Activated T-helper 9 cell treated with anti-CD3 and anti-CD28 coated beads, Interleukin-2, amount 50 U/mL, for 16 hours (primary cell): ENCODE data around the gene MTERF2.
A peak's percentile ranks its signal among the peaks of the same experiment; 100 is the strongest.

Experiments used
- DNase-seq: peaks from one replicate; pipeline ENCODE4 v3.0.0-alpha.2; 2020; ENCODE audit warnings: low read depth

The MTERF2 gene

GRCh38 chr12:106987846-106988245, 900 bp upstream of the MTERF2 start:
- DNase-seq, result no peak

- DNase-seq, result no peak
Observed at GRCh38 chr12:106986135-106986534, 811 bp downstream of the MTERF2 start.

GRCh38 chr12:106985479-106985878, 1.5 kb downstream of the MTERF2 start:
- no peak for DNase-seq

- no peak for DNase-seq
Observed at GRCh38 chr12:106984588-106985137, 2.3 kb downstream of the MTERF2 start.

- DNase-seq, result no peak
Observed at GRCh38 chr12:106982229-106982628, 4.7 kb downstream of the MTERF2 start.

GRCh38 chr12:106981788-106982187, 5.2 kb downstream of the MTERF2 start:
- DNase-seq, result no peak

GRCh38 chr12:106980944-106981343, 6.0 kb downstream of the MTERF2 start:
- DNase-seq, result no peak

GRCh38 chr12:106978035-106978800, 8.7 kb downstream of the MTERF2 start:
- DNase-seq, result no peak

GRCh38 chr12:106976668-106977067, 10.3 kb downstream of the MTERF2 start:
- DNase-seq, result no peak

GRCh38 chr12:106975993-106976658, 10.8 kb downstream of the MTERF2 start:
- DNase-seq, result no peak

- DNase-seq, result no peak
Observed at GRCh38 chr12:106975098-106975497, 11.8 kb downstream of the MTERF2 start.

- DNase-seq, result no peak
Observed at GRCh38 chr12:106974511-106974910, 12.4 kb downstream of the MTERF2 start.

- DNase-seq, result no peak
Observed at GRCh38 chr12:106973545-106973944, 13.4 kb downstream of the MTERF2 start.

- no peak for DNase-seq
Observed at GRCh38 chr12:106971065-106971464, 15.9 kb downstream of the MTERF2 start.

- DNase-seq, result no peak
Observed at GRCh38 chr12:106964526-106964925, 22.4 kb downstream of the MTERF2 start.

- no peak for DNase-seq
Observed at GRCh38 chr12:106962286-106962685, 24.7 kb downstream of the MTERF2 start.

GRCh38 chr12:106960443-106960842, 26.5 kb downstream of the MTERF2 start:
- DNase-seq, result no peak

GRCh38 chr12:106957583-106957982, 29.4 kb downstream of the MTERF2 start:
- no peak for DNase-seq

- DNase-seq, result peak; percentile 34
Observed at GRCh38 chr12:106956048-106956578, 30.8 kb downstream of the MTERF2 start.

GRCh38 chr12:106955377-106956047, 31.4 kb downstream of the MTERF2 start, which contains the start of gene TMEM263:
TSS of gene TMEM263 (plus strand) at chr12:106955907. CDS start at chr12:106967117, 11,210 bp downstream.
- peak; percentile 87 for DNase-seq

- DNase-seq, result peak; percentile 1
Observed at GRCh38 chr12:106954462-106955376, 32.2 kb downstream of the MTERF2 start.
